ENCODE results near the gene SURF2. TPM values are rescaled to one million over a fixed set of nuclear protein-coding genes. Genes with fewer than 3 reads are reported as not detected.

The SURF2 gene
- total RNA-seq, 2 donors from 2014 or later, result 16.4 to 57.6 TPM

- H3K36me3 ChIP-seq, result peaks cover 12 to 20% of the 10 kb centered on the region in 2 donors
- TF ChIP-seq POLR2AphosphoS5 (IDR thresholded peaks at IDR 0.05), result no peak
- TF ChIP-seq CTCF (IDR thresholded peaks at IDR 0.05), result no peak
- TF ChIP-seq POLR2A (IDR thresholded peaks at IDR 0.05), result no peak
- H3K27me3 ChIP-seq (replicated peaks; ENCODE audit: insufficient read depth), result no peaks in the 10 kb centered on the region
- H3K27ac ChIP-seq, result peak overlapping the region; percentile 88 to 89
- peaks cover 19% of the 10 kb centered on the region for H3K4me1 ChIP-seq (replicated peaks)
- H3K4me3 ChIP-seq, result peak overlapping the region; percentile 96
- no peak for DNase-seq (ENCODE audit: low spot score)
- H3K9me3 ChIP-seq, result no peaks in the 10 kb centered on the region
- WGBS, result 17% methylated on average over 25 of the region's 25 CpGs
- intact Hi-C loops (cut with DNase I), result no loop called here
These were observed 7.4 kb upstream of the SURF2 start for GRCh38 chr9:133348718-133349573.

- 78% methylated on average over 15 of the region's 15 CpGs for WGBS
- H3K27ac ChIP-seq, result peak overlapping the region in 1 of 2 donors; percentile 88
- intact Hi-C loops (cut with DNase I), result no loop called here
- DNase-seq (ENCODE audit: low spot score), result no peak
- H3K36me3 ChIP-seq, result peaks cover 15 to 16% of the 10 kb centered on the region in 2 donors
- TF ChIP-seq CTCF (IDR thresholded peaks at IDR 0.05) (no peak), POLR2AphosphoS5 (IDR thresholded peaks at IDR 0.05) (no peak), POLR2A (IDR thresholded peaks at IDR 0.05) (no peak)
- no peaks in the 10 kb centered on the region for H3K27me3 ChIP-seq (replicated peaks; ENCODE audit: insufficient read depth)
- H3K9me3 ChIP-seq, result no peaks in the 10 kb centered on the region
- H3K4me1 ChIP-seq (replicated peaks), result peaks cover 20% of the 10 kb centered on the region
- no peak overlapping the region for H3K4me3 ChIP-seq
These were observed 6.3 kb upstream of the SURF2 start for GRCh38 chr9:133349965-133350616.

- peaks cover 23% of the 10 kb centered on the region for H3K4me1 ChIP-seq (replicated peaks)
- WGBS, result 89% methylated on average over 3 of the region's 3 CpGs
- peaks cover 15 to 16% of the 10 kb centered on the region in 2 donors for H3K36me3 ChIP-seq
- DNase-seq (ENCODE audit: low spot score), result no peak
- no peak overlapping the region for H3K27ac ChIP-seq
- H3K9me3 ChIP-seq, result no peaks in the 10 kb centered on the region
- TF ChIP-seq CTCF (IDR thresholded peaks at IDR 0.05), result no peak
- no peak overlapping the region for H3K4me3 ChIP-seq
- H3K27me3 ChIP-seq (replicated peaks; ENCODE audit: insufficient read depth), result no peaks in the 10 kb centered on the region
- intact Hi-C loops (cut with DNase I), result no loop called here
These were observed 4.8 kb upstream of the SURF2 start for GRCh38 chr9:133351526-133351907.

- H3K9me3 ChIP-seq, result no peaks in the 10 kb centered on the region
- DNase-seq (ENCODE audit: low spot score), result no peak
- peaks cover 15 to 16% of the 10 kb centered on the region in 2 donors for H3K36me3 ChIP-seq
- H3K4me3 ChIP-seq, result no peak overlapping the region
- peaks cover 22% of the 10 kb centered on the region for H3K4me1 ChIP-seq (replicated peaks)
- H3K27ac ChIP-seq, result no peak overlapping the region
- no peaks in the 10 kb centered on the region for H3K27me3 ChIP-seq (replicated peaks; ENCODE audit: insufficient read depth)
- TF ChIP-seq POLR2AphosphoS5 (IDR thresholded peaks at IDR 0.05), result no peak
- TF ChIP-seq CTCF (IDR thresholded peaks at IDR 0.05), result peak in 1 of 4 experiments; percentile 44
- 71% methylated on average over 14 of the region's 14 CpGs for WGBS
- intact Hi-C loops (cut with DNase I), result no loop called here
These were observed 4.3 kb upstream of the SURF2 start for GRCh38 chr9:133351908-133352634.
